Ishikawa (cell line): ENCODE data around the gene LONP1.

Experiments used
- CEBPB ChIP-seq: IDR thresholded peaks from 2 replicates; pipeline ENCODE4 v1.6.1; 2012
- CREB1 ChIP-seq: IDR thresholded peaks from 2 replicates; pipeline ENCODE4 v1.6.1; 2012; ENCODE audit warnings: low read depth
- EGR1 ChIP-seq: IDR thresholded peaks from 2 replicates; pipeline ENCODE4 v1.6.1; 2012
- EP300 ChIP-seq: IDR thresholded peaks from 2 replicates; pipeline ENCODE4 v1.6.1; 2012; ENCODE audit warnings: borderline replicate concordance
- FOXM1 ChIP-seq: IDR thresholded peaks from 2 replicates; pipeline ENCODE4 v1.6.1; 2012; ENCODE audit warnings: low read depth, borderline replicate concordance
- NFIC ChIP-seq: IDR thresholded peaks from 2 replicates; pipeline ENCODE4 v1.6.1; 2012
- RAD21 ChIP-seq: IDR thresholded peaks from 2 replicates; pipeline ENCODE4 v1.6.1; 2012; ENCODE audit warnings: low read depth
- REST ChIP-seq: IDR thresholded peaks from 2 replicates; pipeline ENCODE4 v1.6.1; 2012; ENCODE audit warnings: low read depth, mild to moderate bottlenecking
- TAF1 ChIP-seq: IDR thresholded peaks from 2 replicates; pipeline ENCODE4 v1.6.1; 2012; ENCODE audit warnings: low read depth, mild to moderate bottlenecking
- TCF12 ChIP-seq: IDR thresholded peaks from 2 replicates; pipeline ENCODE4 v1.6.1; 2012; ENCODE audit warnings: low read depth
- TEAD4 ChIP-seq: IDR thresholded peaks from 2 replicates; pipeline ENCODE4 v1.6.1; 2012
- YY1 ChIP-seq: IDR thresholded peaks from 2 replicates; pipeline ENCODE4 v1.6.1; 2012; ENCODE audit warnings: low read depth
- ZBTB7A ChIP-seq: IDR thresholded peaks from 2 replicates; pipeline ENCODE4 v1.6.1; 2012; ENCODE audit warnings: low read depth
- TF ChIP-seq, protein P1 (sequence below): IDR thresholded peaks from 2 replicates; pipeline ENCODE4 v1.6.1; 2012
- TF ChIP-seq, protein P2 (sequence below): IDR thresholded peaks from 2 replicates; pipeline ENCODE4 v1.6.1; 2012

LONP1 gene

GRCh38 chr19:5705552-5705951 is 14.4 kb downstream of the LONP1 start:
- no peak for TF ChIP-seq ZBTB7A
- TF ChIP-seq REST: no peak
- no peak for TF ChIP-seq TAF1
- no peak for TF ChIP-seq CEBPB
- no peak for TF ChIP-seq YY1
- no peak for TF ChIP-seq CREB1
- TF ChIP-seq, protein P1, sequence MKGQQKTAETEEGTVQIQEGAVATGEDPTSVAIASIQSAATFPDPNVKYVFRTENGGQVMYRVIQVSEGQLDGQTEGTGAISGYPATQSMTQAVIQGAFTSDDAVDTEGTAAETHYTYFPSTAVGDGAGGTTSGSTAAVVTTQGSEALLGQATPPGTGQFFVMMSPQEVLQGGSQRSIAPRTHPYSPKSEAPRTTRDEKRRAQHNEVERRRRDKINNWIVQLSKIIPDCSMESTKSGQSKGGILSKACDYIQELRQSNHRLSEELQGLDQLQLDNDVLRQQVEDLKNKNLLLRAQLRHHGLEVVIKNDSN: no peak
- no peak for TF ChIP-seq EP300
- TF ChIP-seq, protein P2, sequence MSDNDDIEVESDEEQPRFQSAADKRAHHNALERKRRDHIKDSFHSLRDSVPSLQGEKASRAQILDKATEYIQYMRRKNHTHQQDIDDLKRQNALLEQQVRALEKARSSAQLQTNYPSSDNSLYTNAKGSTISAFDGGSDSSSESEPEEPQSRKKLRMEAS: no peak
- no peak for TF ChIP-seq TEAD4
- no peak for TF ChIP-seq FOXM1
- TF ChIP-seq EGR1: no peak

DNA sequence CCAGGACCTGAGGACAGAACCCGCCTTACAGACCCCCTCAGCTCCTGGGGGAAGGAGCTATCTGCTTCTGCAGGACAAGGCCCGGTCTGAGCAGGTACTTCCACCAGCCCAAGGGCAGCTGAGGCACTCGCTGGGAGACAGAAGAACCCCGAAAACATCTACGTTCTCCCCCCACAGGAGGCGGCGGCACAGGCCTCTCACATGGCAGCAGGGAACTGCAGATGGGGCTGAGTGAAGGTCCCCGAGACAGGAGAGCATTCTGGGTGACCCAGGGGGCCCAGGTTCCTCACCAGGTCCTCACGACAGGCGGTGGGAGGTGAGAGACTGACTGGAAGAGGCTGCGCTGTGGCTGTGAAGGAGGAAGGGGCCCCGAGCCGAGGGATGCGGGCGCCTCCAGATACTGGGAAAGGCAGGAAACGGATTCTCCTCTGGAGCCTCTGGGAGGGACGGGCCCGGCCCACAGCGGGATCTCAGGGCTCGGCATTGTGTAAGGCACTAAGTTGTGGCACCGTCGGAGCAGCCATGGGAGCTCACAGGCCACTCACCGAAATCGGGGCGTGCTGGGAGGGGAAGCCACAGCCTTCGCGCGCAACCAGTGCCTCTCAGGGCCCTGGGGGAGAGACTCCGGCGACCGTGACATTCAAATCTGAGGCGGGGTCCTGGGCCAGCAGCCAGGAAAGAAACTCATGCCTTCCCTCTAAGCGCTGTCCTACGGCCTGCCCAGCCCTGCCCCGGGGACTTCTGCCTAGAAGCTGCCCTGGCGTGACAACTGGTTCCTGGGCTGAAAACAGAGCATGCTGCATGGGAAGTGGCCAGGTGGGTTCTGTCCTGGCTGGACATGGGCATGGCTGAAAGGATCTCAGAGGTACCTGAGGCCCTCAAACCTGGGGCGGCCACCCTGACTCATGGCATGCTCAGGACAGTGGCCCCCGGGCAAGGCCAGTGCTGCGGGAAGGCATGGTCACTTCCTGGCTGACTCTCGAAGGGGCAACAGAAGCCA is 15.8 kb downstream of the LONP1 start:
- TF ChIP-seq EP300: no peak
- TF ChIP-seq NFIC: no peak
- TF ChIP-seq TCF12: no peak
- no peak for TF ChIP-seq TEAD4
- no peak for TF ChIP-seq TAF1
- TF ChIP-seq REST: no peak

GRCh38 chr19:5700455-5701092 is 19.4 kb downstream of the LONP1 start:
- no peak for TF ChIP-seq YY1
- no peak for TF ChIP-seq FOXM1
- TF ChIP-seq REST: no peak
- no peak for TF ChIP-seq CEBPB
- no peak for TF ChIP-seq TAF1
- TF ChIP-seq NFIC: no peak

DNA sequence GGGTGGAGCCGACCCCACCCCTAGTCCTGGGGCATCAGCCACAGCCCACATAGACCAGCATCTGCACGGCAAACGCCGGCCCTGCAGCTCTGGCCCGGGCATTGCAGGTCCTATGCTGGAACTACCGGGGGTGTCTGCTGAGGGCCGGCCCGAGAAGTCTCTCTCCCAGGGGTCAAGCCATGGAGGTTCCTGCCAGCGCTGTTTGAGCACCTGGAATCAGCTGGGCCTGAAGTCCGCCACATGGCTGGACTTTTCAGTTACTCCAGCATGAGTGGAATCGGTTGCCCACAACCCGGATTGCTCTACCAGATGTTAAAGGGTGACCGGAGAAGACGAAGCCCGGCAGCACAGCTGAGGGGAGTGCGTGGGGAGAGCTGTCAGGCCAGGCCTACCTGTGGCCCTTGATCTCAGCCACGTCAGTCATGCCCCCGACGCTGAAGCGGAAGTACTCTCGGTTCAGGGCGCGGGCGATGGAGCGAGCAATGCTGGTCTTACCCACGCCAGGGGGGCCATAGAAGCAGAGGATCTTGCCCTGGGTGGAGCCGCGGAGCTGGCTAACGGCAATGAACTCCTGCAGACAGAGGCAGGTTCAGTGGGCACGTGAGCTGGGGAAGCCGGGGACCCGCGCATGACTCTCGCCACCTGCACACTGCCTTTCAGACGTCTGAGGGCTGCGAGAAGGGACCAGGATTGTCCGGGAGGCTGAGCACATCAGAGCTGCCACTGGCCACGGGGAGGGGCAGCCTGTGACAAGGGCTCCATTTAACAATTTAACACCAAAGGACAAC is 21.1 kb downstream of the LONP1 start:
- TF ChIP-seq YY1 (no peak), EGR1 (no peak), CREB1 (no peak), REST (no peak), EP300 (no peak), TAF1 (no peak), NFIC (no peak), ZBTB7A (no peak), TEAD4 (no peak), RAD21 (no peak), CEBPB (no peak), FOXM1 (no peak)
- TF ChIP-seq, protein P1: no peak
- TF ChIP-seq, protein P2: no peak
